GM12801 (cell line): ENCODE results near the gene PTPRG.

Source experiments
- CTCF ChIP-seq: IDR thresholded peaks from one replicate; pipeline ENCODE4 v1.5.1; 2011; ENCODE audit warnings: control low read depth; ENCODE audit not compliant: insufficient read length; ENCODE audit errors: extremely low read depth

Gene PTPRG

GRCh38 chr3:61601831-61602230 is 40.5 kb downstream of the PTPRG start:
- TF ChIP-seq CTCF: no peak

- TF ChIP-seq CTCF: no peak
Measured at GRCh38 chr3:61602466-61602865, 41.1 kb downstream of the PTPRG start.

GRCh38 chr3:61605589-61606175 is 44.3 kb downstream of the PTPRG start:
- no peak for TF ChIP-seq CTCF

- TF ChIP-seq CTCF: no peak
Measured at GRCh38 chr3:61606196-61606595, 44.8 kb downstream of the PTPRG start.

- TF ChIP-seq CTCF: no peak
Measured at GRCh38 chr3:61608072-61608471, 46.7 kb downstream of the PTPRG start.

- no peak for TF ChIP-seq CTCF
Measured at GRCh38 chr3:61608711-61609110, 47.3 kb downstream of the PTPRG start.

GRCh38 chr3:61610316-61610715 is 48.9 kb downstream of the PTPRG start:
- no peak for TF ChIP-seq CTCF
